IMR-90 (cell line): Measurements from ENCODE around the gene LRP5. TPM values are rescaled to one million over a fixed set of nuclear protein-coding genes. Genes with fewer than 3 reads are reported as not detected.

Experiments used
- ATAC-seq: fragments of 200-7000 bp; cut with Tn5 transposase; 2 replicates; pipeline ENCODE4 v1.9.1; 2020; ENCODE audit warnings: low read depth, mild to moderate bottlenecking, moderate library complexity
- BruUV-seq: library from RNA; stranded (reverse); fragments of 400-500 nt; replicated peaks from 2 replicates; lab custom pipeline; 2021; lab: Mats Ljungman, UMichigan
- CTCF ChIA-PET: fragments of 300-600 bp; formaldehyde crosslinking; extraction: SDS; loops from one replicate; lab custom pipeline; 2021; ENCODE audit warnings: antibody characterized with exemption; lab: Yijun Ruan, JAX
- POLR2A ChIA-PET: fragments of 300-600 bp; sonication (Branson Sonifier 250); formaldehyde crosslinking; loops from one replicate; lab custom pipeline; 2022; ENCODE audit warnings: antibody characterized with exemption; ENCODE audit not compliant: unreplicated experiment; lab: Charles Lee
- DNase-seq: peaks from one replicate; pipeline ENCODE4 v3.0.0; 2013
- H2AFZ ChIP-seq: replicated peaks from 2 replicates; pipeline ENCODE3; 2013; ENCODE audit warnings: low read length, mild to moderate bottlenecking; ENCODE audit not compliant: poor library complexity
- H2AK5ac ChIP-seq: 2 replicates; pipeline ENCODE4 v1.6.1; 2013; ENCODE audit warnings: low read depth, low read length, inconsistent platforms
- H2AK9ac ChIP-seq: replicated peaks from 2 replicates; pipeline ENCODE3; 2013; ENCODE audit warnings: mild to moderate bottlenecking, low read depth, low read length, moderate library complexity; ENCODE audit not compliant: poor library complexity
- H2BK120ac ChIP-seq: 2 replicates; pipeline ENCODE4 v1.6.1; 2013; ENCODE audit warnings: low read depth, low read length, inconsistent platforms
- H2BK15ac ChIP-seq: 3 replicates; pipeline ENCODE4 v1.6.1; 2013; ENCODE audit warnings: low read depth, low read length, inconsistent platforms
- H2BK20ac ChIP-seq: 2 replicates; pipeline ENCODE4 v1.6.1; 2013; ENCODE audit warnings: low read depth, mild to moderate bottlenecking, inconsistent platforms, low read length, moderate library complexity
- H2BK5ac ChIP-seq: 2 replicates; pipeline ENCODE4 v1.6.1; 2013; ENCODE audit warnings: mild to moderate bottlenecking, low read depth, low read length, inconsistent platforms; ENCODE audit not compliant: poor library complexity, severe bottlenecking
- H3K14ac ChIP-seq: replicated peaks from 2 replicates; pipeline ENCODE4 v1.6.1; 2013; ENCODE audit warnings: low read depth, low read length, inconsistent platforms
- H3K18ac ChIP-seq: 2 replicates; pipeline ENCODE4 v1.6.1; 2013; ENCODE audit warnings: low read depth, low read length, control low read depth
- H3K23ac ChIP-seq: 2 replicates; pipeline ENCODE4 v1.6.1; 2013; ENCODE audit warnings: low read depth, low read length, inconsistent platforms
- H3K27ac ChIP-seq: 2 replicates; pipeline ENCODE4 v1.5.1; 2013; ENCODE audit warnings: mild to moderate bottlenecking, control low read depth, low read length; ENCODE audit not compliant: insufficient read depth
- H3K27me3 ChIP-seq: 2 replicates; pipeline ENCODE4 v1.6.1; 2013; ENCODE audit warnings: low read length; ENCODE audit not compliant: control insufficient read depth, insufficient read depth
- H3K36me3 ChIP-seq: 2 replicates; pipeline ENCODE4 v1.6.1; 2013; ENCODE audit warnings: low read length, mixed read lengths; ENCODE audit not compliant: control insufficient read depth, insufficient read depth
- H3K4ac ChIP-seq: 2 replicates; pipeline ENCODE4 v1.6.1; 2013; ENCODE audit warnings: low read depth, low read length, inconsistent platforms
- H3K4me1 ChIP-seq: 2 replicates; pipeline ENCODE4 v1.6.1; 2013; ENCODE audit warnings: low read length, mixed read lengths; ENCODE audit not compliant: control insufficient read depth, insufficient read depth
- H3K4me2 ChIP-seq: 2 replicates; pipeline ENCODE4 v1.6.1; 2013; ENCODE audit warnings: low read depth, mild to moderate bottlenecking, control low read depth, low read length, moderate library complexity
- H3K4me3 ChIP-seq: 2 replicates; pipeline ENCODE4 v1.5.1; 2013; ENCODE audit warnings: low read depth, mild to moderate bottlenecking, control low read depth, low read length, moderate library complexity; ENCODE audit not compliant: insufficient read depth
- H3K56ac ChIP-seq: 2 replicates; pipeline ENCODE4 v1.6.1; 2013; ENCODE audit warnings: low read length, inconsistent platforms; ENCODE audit not compliant: insufficient read depth; ENCODE audit errors: extremely low read depth
- H3K79me1 ChIP-seq, 2 experiments: 2 replicates each; pipeline ENCODE4 v1.6.1; 2013; ENCODE audit warnings: low read length in 2 of 2, inconsistent platforms in 1 of 2, low read depth in 1 of 2
- H3K9ac ChIP-seq: 2 replicates; pipeline ENCODE4 v1.6.1; 2013; ENCODE audit warnings: low read depth, low read length, control low read depth
- H3K9me1 ChIP-seq: 2 replicates; pipeline ENCODE4 v1.6.1; 2013; ENCODE audit warnings: low read length, inconsistent platforms; ENCODE audit not compliant: insufficient read depth
- H3K9me3 ChIP-seq: 2 replicates; pipeline ENCODE4 v1.6.1; 2013; ENCODE audit warnings: low read length; ENCODE audit not compliant: control insufficient read depth, insufficient read depth
- H4K20me1 ChIP-seq: 2 replicates; pipeline ENCODE4 v1.6.1; 2013; ENCODE audit warnings: low read length, inconsistent platforms; ENCODE audit not compliant: insufficient read depth
- H4K5ac ChIP-seq: 2 replicates; pipeline ENCODE4 v1.6.1; 2013; ENCODE audit warnings: mild to moderate bottlenecking, low read depth, low read length, control low read depth
- H4K8ac ChIP-seq, 2 experiments: 2 replicates each; pipeline ENCODE4 v1.6.1; 2013; ENCODE audit warnings: low read depth in 2 of 2, low read length in 2 of 2, control low read depth in 1 of 2, inconsistent platforms in 1 of 2
- H4K91ac ChIP-seq: 2 replicates; pipeline ENCODE4 v1.6.1; 2013; ENCODE audit warnings: low read depth, low read length, inconsistent platforms; ENCODE audit not compliant: insufficient read depth
- BHLHE40 ChIP-seq: fragments of 150-350 bp; IDR thresholded peaks from 2 replicates; pipeline ENCODE4 v1.6.1; 2016; ENCODE audit warnings: mild to moderate bottlenecking, low read depth, low read length
- CEBPB ChIP-seq: IDR thresholded peaks from 2 replicates; pipeline ENCODE4 v1.6.1; 2012; ENCODE audit warnings: low read depth, low read length, improper control_type of control experiment
- CHD1 ChIP-seq: IDR thresholded peaks from 2 replicates; pipeline ENCODE4 v1.6.1; 2012; ENCODE audit warnings: low read depth, low read length, improper control_type of control experiment
- CTCF ChIP-seq: conservative IDR thresholded peaks from 2 replicates; pipeline ENCODE4 v1.5.1; 2012; ENCODE audit warnings: mild to moderate bottlenecking, low read depth, low read length, improper control_type of control experiment
- ELK1 ChIP-seq: fragments of 150-350 bp; IDR thresholded peaks from 2 replicates; pipeline ENCODE4 v1.6.1; 2016; ENCODE audit warnings: low read depth, mild to moderate bottlenecking, low read length, moderate library complexity, borderline replicate concordance
- FOS ChIP-seq: fragments of 150-350 bp; IDR thresholded peaks from 2 replicates; pipeline ENCODE4 v1.6.1; 2016; ENCODE audit warnings: low read depth, low read length
- MAFK ChIP-seq: IDR thresholded peaks from 2 replicates; pipeline ENCODE4 v1.6.1; 2012; ENCODE audit warnings: low read depth, low read length, improper control_type of control experiment
- MAZ ChIP-seq: IDR thresholded peaks from 2 replicates; pipeline ENCODE4 v1.6.1; 2012; ENCODE audit warnings: low read depth, mild to moderate bottlenecking, low read length, improper control_type of control experiment, moderate library complexity, borderline replicate concordance
- MXI1 ChIP-seq: IDR thresholded peaks from 2 replicates; pipeline ENCODE4 v1.6.1; 2012; ENCODE audit warnings: low read depth, mild to moderate bottlenecking, low read length, moderate library complexity, borderline replicate concordance
- NFE2L2 ChIP-seq: fragments of 150-350 bp; IDR thresholded peaks from 2 replicates; pipeline ENCODE4 v1.6.1; 2016; ENCODE audit warnings: low read depth, mild to moderate bottlenecking, low read length
- POLR2A ChIP-seq: IDR thresholded peaks from 2 replicates; pipeline ENCODE4 v1.6.1; 2012; ENCODE audit warnings: mild to moderate bottlenecking, low read depth, low read length
- RAD21 ChIP-seq: IDR thresholded peaks from 2 replicates; pipeline ENCODE4 v1.6.1; 2012; ENCODE audit warnings: low read length, improper control_type of control experiment
- RCOR1 ChIP-seq: IDR thresholded peaks from 2 replicates; pipeline ENCODE4 v1.6.1; 2012; ENCODE audit warnings: mild to moderate bottlenecking, low read length, improper control_type of control experiment; ENCODE audit not compliant: insufficient replicate concordance
- RFX5 ChIP-seq: IDR thresholded peaks from 2 replicates; pipeline ENCODE4 v1.8.0; 2012; ENCODE audit warnings: low read depth, mild to moderate bottlenecking, low read length, moderate library complexity
- SMC3 ChIP-seq: fragments of 150-350 bp; IDR thresholded peaks from 2 replicates; pipeline ENCODE4 v1.6.1; 2016; ENCODE audit warnings: low read depth, mild to moderate bottlenecking, antibody characterized with exemption, low read length, moderate library complexity
- WGBS, 2 experiments: methylation state at CpG; one replicate each; pipeline versions ENCODE4 v1.1.5 to v1.1.7; 2013; ENCODE audit warnings: missing lambda C conversion rate in 2 of 2; ENCODE audit not compliant: insufficient read length in 1 of 2; ENCODE audit errors: extremely low coverage in 2 of 2; 5-methylcytosine and 5-hydroxymethylcytosine counted together
- dilution Hi-C: fragments of 300-500 bp; cut with HindIII; formaldehyde crosslinking; loops from one replicate; pipeline ENCODE4 v1.14.3; 2018; ENCODE audit warnings: low sequenced_read_pairs; ENCODE audit not compliant: unreplicated experiment
- in situ Hi-C: fragments of 300-500 bp; cut with MboI; formaldehyde crosslinking; loops from 3 replicates; pipeline ENCODE4 v1.14.3; 2019; ENCODE audit warnings: low sequenced_read_pairs, inconsistent platforms, mixed read lengths
- intact Hi-C: fragments of 100-400 bp; cut with micrococcal nuclease; formaldehyde crosslinking; loops from 2 replicates; pipeline ENCODE4 v1.10.0; 2022
- polyA plus RNA-seq, 3 experiments: library from polyadenylated mRNA; depleted of rRNA; stranded (reverse); fragments of >200 nt; gene quantifications; 2 replicates each; pipeline ENCODE4 v1.2.3, GENCODE V29; 2012; ENCODE audit warnings: low replicate concordance in 1 of 3
- total RNA-seq: library from RNA; depleted of rRNA; stranded (reverse); fragments of >200 nt; gene quantifications from 2 replicates; pipeline ENCODE4 v1.2.3, GENCODE V29; 2012
- TF ChIP-seq, protein P1 (sequence below): fragments of 150-350 bp; IDR thresholded peaks from 2 replicates; pipeline ENCODE4 v1.6.1; 2017; ENCODE audit warnings: mild to moderate bottlenecking, antibody characterized with exemption, low read length, low read depth

The LRP5 gene
- total and polyA plus RNA-seq, 2 of the 4 experiments (the other 2 are of a cell fraction), result 10.4 to 15.0 TPM

- intact Hi-C loops, result no loop called here
- no peak overlapping the region for H4K5ac ChIP-seq
- no peaks in the 10 kb centered on the region for H3K27me3 ChIP-seq
- no peak overlapping the region for H2AK9ac ChIP-seq
- CTCF ChIA-PET, result no interaction called here
- H2BK5ac ChIP-seq, result no peak overlapping the region
- H3K9me3 ChIP-seq, result peaks cover 14% of the 10 kb centered on the region
- WGBS, 2 experiments, result 100% methylated on average over 1 of the region's 3 CpGs; no CpG with 5 or more reads in 1 of the 2 experiments
- POLR2A ChIA-PET, result no interaction called here
- H3K14ac ChIP-seq, result no peak overlapping the region
- H4K20me1 ChIP-seq, result no peaks in the 10 kb centered on the region
- H2BK15ac ChIP-seq, result no peak overlapping the region
- H2BK120ac ChIP-seq, result no peak overlapping the region
- DNase-seq (no peak), ATAC-seq (no peak)
- H3K4me1 ChIP-seq, result no peaks in the 10 kb centered on the region
- no peak overlapping the region for H3K4me3 ChIP-seq
- no peak overlapping the region for H3K27ac ChIP-seq
- no peak overlapping the region for H3K18ac ChIP-seq
- H2AK5ac ChIP-seq, result no peak overlapping the region
- no peak overlapping the region for H3K9ac ChIP-seq
- H3K4me2 ChIP-seq, result no peak overlapping the region
- H2BK20ac ChIP-seq, result no peak overlapping the region
- peaks cover 64% of the 10 kb centered on the region for H3K36me3 ChIP-seq
- no peak overlapping the region for H3K23ac ChIP-seq
- no TSS peak for BruUV-seq
- TF ChIP-seq POLR2A (no peak), FOS (no peak), BHLHE40 (no peak), MAFK (no peak), MAZ (no peak), MXI1 (no peak), RFX5 (no peak), RCOR1 (no peak), SMC3 (no peak), CHD1 (no peak), RAD21 (no peak), ELK1 (no peak), NFE2L2 (no peak), CEBPB (no peak), CTCF (no peak)
- TF ChIP-seq, protein P1, sequence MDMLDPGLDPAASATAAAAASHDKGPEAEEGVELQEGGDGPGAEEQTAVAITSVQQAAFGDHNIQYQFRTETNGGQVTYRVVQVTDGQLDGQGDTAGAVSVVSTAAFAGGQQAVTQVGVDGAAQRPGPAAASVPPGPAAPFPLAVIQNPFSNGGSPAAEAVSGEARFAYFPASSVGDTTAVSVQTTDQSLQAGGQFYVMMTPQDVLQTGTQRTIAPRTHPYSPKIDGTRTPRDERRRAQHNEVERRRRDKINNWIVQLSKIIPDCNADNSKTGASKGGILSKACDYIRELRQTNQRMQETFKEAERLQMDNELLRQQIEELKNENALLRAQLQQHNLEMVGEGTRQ, result no peak
- H2AFZ ChIP-seq, result no peak overlapping the region
- no peaks in the 10 kb centered on the region for H3K79me1 ChIP-seq
- in situ Hi-C loops, result no loop called here
- no peak overlapping the region for H4K91ac ChIP-seq
- no peak overlapping the region for H3K56ac ChIP-seq
- H3K4ac ChIP-seq, result no peak overlapping the region
- H3K9me1 ChIP-seq, result no peaks in the 10 kb centered on the region; the same call in 1 of the 2 replicates
- H4K8ac ChIP-seq, result no peak overlapping the region
- dilution Hi-C loops, result no loop called here
These were observed 117.3 kb downstream of the LRP5 start for GRCh38 chr11:68429661-68430060.
